GM12892 (cell line): Measurements from ENCODE around the gene TEX11.

Source experiments
- POLR2A ChIP-seq: IDR thresholded peaks from 2 replicates; pipeline ENCODE4 v1.6.1; 2011; ENCODE audit warnings: low read depth, low read length, control low read depth
- POLR2AphosphoS5 ChIP-seq: IDR thresholded peaks from 2 replicates; pipeline ENCODE4 v1.6.1; 2011; ENCODE audit warnings: low read depth, low read length, control low read depth

GRCh38 chrX:70924294-70924911, 15.9 kb upstream of the TEX11 start:
- no peak for TF ChIP-seq POLR2A
- TF ChIP-seq POLR2AphosphoS5, result no peak
